CD4-positive, alpha-beta T cell (primary cell): ENCODE measurements around the gene PRRT4. TPM values are rescaled to one million over a fixed set of nuclear protein-coding genes. Genes with fewer than 3 reads are reported as not detected.

Source experiments
- ATAC-seq: fragments of 200-7000 bp; cut with Tn5 transposase; one replicate; pipeline ENCODE4 v1.10.0; 2022; ENCODE audit warnings: mild to moderate bottlenecking; ENCODE audit not compliant: poor library complexity
- CTCF ChIA-PET: fragments of 350-600 bp; sonication (Branson Sonifier 250); formaldehyde crosslinking; loops from one replicate; lab custom pipeline; 2021; ENCODE audit warnings: antibody characterized with exemption, inconsistent platforms; lab: Charles Lee
- POLR2A ChIA-PET: fragments of 350-600 bp; sonication (Branson Sonifier 250); formaldehyde crosslinking; loops from one replicate; lab custom pipeline; 2021; ENCODE audit warnings: antibody characterized with exemption, inconsistent platforms; lab: Charles Lee
- DNase-seq, 14 experiments: peaks; one replicate each; pipeline ENCODE4 v3.0.0-alpha.2; 2013 to 2020; ENCODE audit warnings: mixed read lengths in 2 of 14
- H3K27ac ChIP-seq, 2 donors: one replicate each; pipeline versions ENCODE4 v1.5.1 to v1.7.0; 2013; ENCODE audit warnings: low read length in 2 of 2, low read depth in 1 of 2, mild to moderate bottlenecking in 1 of 2
- H3K27me3 ChIP-seq, 2 experiments: 1 replicate in 1 of 2; 2 replicates in 1 of 2; pipeline versions ENCODE4 v1.6.1 to v1.7.0; 2013; ENCODE audit warnings: low read length in 2 of 2, control low read depth in 1 of 2, mild to moderate bottlenecking in 1 of 2, moderate library complexity in 1 of 2; ENCODE audit not compliant: insufficient read depth in 2 of 2, control insufficient read depth in 1 of 2
- H3K36me3 ChIP-seq: one replicate; pipeline ENCODE4 v1.6.1; 2013; ENCODE audit warnings: low read length, control low read depth; ENCODE audit not compliant: insufficient read depth
- H3K4me1 ChIP-seq: one replicate; pipeline ENCODE4 v1.6.1; 2013; ENCODE audit warnings: low read length, control low read depth; ENCODE audit not compliant: insufficient read depth
- H3K4me3 ChIP-seq: one replicate; pipeline ENCODE4 v1.5.1; 2013; ENCODE audit warnings: mild to moderate bottlenecking, low read length, moderate library complexity
- H3K9me3 ChIP-seq, 2 experiments: 1 replicate in 1 of 2; 2 replicates in 1 of 2; pipeline versions ENCODE4 v1.6.1 to v1.7.0; 2013; ENCODE audit warnings: low read length in 2 of 2, mild to moderate bottlenecking in 2 of 2, control low read depth in 1 of 2, moderate library complexity in 1 of 2; ENCODE audit not compliant: control insufficient read depth in 1 of 2, insufficient read depth in 1 of 2
- H3K27ac Mint-ChIP-seq: one replicate; pipeline ENCODE4 v1.8.0; 2020; ENCODE audit warnings: mixed read lengths
- H3K27me3 Mint-ChIP-seq: one replicate; pipeline ENCODE4 v1.8.0; 2021; ENCODE audit warnings: mixed read lengths
- H3K36me3 Mint-ChIP-seq: one replicate; pipeline ENCODE4 v1.8.0; 2021; ENCODE audit warnings: low read depth, mixed read lengths
- H3K4me1 Mint-ChIP-seq: one replicate; pipeline ENCODE4 v1.8.0; 2021; ENCODE audit warnings: low read depth, mixed read lengths
- H3K4me3 Mint-ChIP-seq: one replicate; pipeline ENCODE4 v1.8.0; 2020; ENCODE audit warnings: mild to moderate bottlenecking, mixed read lengths
- H3K9me3 Mint-ChIP-seq: one replicate; pipeline ENCODE4 v1.8.0; 2020; ENCODE audit warnings: mixed read lengths
- intact Hi-C, 2 experiments: fragments of 100-400 bp; cut with DNase I in 1 of 2; cut with micrococcal nuclease in 1 of 2; formaldehyde crosslinking; loops; one replicate each; pipeline versions ENCODE4 v1.15.1 to v1.9.0; 2023 to 2025; cut with DNase I, micrococcal nuclease
- total RNA-seq, 174 experiments: library from RNA in 2 of 174; stranded (reverse) in 2 of 174; gene quantifications; one replicate each; pipeline ENCODE4 v1.2.3 and lab custom pipeline; 2021 to 2026
- TF ChIP-seq, protein P1 (sequence below): fragments of 200-600 bp; IDR thresholded peaks from one replicate; pipeline ENCODE4 v1.8.0; 2022; ENCODE audit warnings: antibody characterized with exemption, mild to moderate bottlenecking

The PRRT4 gene
- total RNA-seq, 2 experiments from 2014 or later = 0.47 to 0.63 TPM

DNA sequence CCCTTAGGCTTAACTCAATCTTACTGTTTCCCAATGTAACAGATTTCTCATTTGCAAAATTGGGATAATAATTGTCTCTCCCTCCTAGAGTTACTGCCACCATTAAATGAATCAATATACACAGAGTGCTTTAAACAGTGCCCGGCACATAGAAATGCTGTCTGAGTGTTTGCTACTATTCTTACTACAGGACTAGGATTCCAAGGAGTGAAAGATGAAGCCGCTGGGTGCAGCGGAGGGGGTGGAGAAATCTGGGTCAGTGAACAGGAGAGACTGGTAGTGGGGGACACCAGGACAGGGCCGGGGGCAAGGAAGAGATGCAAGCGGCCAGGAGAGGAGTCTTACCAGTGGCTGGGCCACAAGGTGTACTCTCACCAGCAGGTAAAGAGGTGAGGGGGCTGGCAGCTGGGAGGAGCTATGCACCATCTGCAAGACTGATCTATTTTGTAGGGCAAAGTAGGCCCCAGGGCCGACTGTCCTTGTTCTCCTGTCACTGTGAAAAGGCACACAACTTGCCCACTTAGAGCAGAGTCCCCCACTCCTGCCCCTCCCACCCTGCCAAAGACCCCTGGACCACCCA is 18.5 kb upstream of the PRRT4 start:
- Histone ChIP-seq H3K4me3 (no peak overlapping the region), H3K4me1 (peaks cover 5% of the 10 kb centered on the region), H3K27ac (no peak overlapping the region), H3K36me3 (no peaks in the 10 kb centered on the region), H3K27me3 (no peaks in the 10 kb centered on the region), H3K9me3 (no peaks in the 10 kb centered on the region)
- ChIA-PET POLR2A (no interaction called here), CTCF (no interaction called here)
- intact Hi-C loops = loop anchor here in 1 of 2 experiments (5.0 kb wide), 1 partner anchor 722 kb away; no protein-coding TSS in a partner anchor
- no peaks in the 10 kb centered on the region for H3K27me3 Mint-ChIP-seq
- H3K36me3 Mint-ChIP-seq = no peaks in the 10 kb centered on the region
- ATAC-seq = no peak
- H3K4me1 Mint-ChIP-seq = no peaks in the 10 kb centered on the region
- peak in 1 of 14 experiments; percentile 1 for DNase-seq
- H3K9me3 Mint-ChIP-seq = no peaks in the 10 kb centered on the region
- no peak overlapping the region for H3K27ac Mint-ChIP-seq
- TF ChIP-seq, protein P1, sequence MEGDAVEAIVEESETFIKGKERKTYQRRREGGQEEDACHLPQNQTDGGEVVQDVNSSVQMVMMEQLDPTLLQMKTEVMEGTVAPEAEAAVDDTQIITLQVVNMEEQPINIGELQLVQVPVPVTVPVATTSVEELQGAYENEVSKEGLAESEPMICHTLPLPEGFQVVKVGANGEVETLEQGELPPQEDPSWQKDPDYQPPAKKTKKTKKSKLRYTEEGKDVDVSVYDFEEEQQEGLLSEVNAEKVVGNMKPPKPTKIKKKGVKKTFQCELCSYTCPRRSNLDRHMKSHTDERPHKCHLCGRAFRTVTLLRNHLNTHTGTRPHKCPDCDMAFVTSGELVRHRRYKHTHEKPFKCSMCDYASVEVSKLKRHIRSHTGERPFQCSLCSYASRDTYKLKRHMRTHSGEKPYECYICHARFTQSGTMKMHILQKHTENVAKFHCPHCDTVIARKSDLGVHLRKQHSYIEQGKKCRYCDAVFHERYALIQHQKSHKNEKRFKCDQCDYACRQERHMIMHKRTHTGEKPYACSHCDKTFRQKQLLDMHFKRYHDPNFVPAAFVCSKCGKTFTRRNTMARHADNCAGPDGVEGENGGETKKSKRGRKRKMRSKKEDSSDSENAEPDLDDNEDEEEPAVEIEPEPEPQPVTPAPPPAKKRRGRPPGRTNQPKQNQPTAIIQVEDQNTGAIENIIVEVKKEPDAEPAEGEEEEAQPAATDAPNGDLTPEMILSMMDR = no peak
- no peak overlapping the region for H3K4me3 Mint-ChIP-seq

DNA sequence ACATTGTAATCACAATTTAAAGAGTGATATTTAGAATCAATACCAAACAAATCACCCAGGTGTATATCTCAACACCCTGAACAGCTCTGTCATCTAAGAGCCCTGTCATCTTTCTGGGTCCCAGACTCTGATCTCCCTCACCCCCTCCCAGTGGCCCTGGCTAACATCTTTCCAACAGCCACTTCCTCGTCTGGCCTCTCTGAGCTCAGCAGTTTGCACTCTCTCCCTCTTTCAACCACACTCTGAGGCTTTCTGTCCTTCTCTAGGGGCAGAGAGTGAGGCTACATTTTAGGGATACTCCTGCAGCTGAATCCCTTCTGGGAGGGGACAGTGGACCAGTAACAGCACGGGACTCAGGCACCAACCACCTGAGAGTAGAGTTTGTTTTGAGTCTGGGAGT is 17.1 kb upstream of the PRRT4 start:
- Mint-ChIP-seq H3K9me3 (no peaks in the 10 kb centered on the region), H3K36me3 (no peaks in the 10 kb centered on the region), H3K27me3 (peaks cover 5% of the 10 kb centered on the region), H3K27ac (no peak overlapping the region), H3K4me1 (no peaks in the 10 kb centered on the region), H3K4me3 (no peak overlapping the region)
- no peak for ATAC-seq
- DNase-seq = no peak
- no peaks in the 10 kb centered on the region for H3K9me3 ChIP-seq
- ChIA-PET CTCF (interaction anchor here (0.7 kb wide), 1 partner anchor 180 kb away, joined by 3 read pairs; no protein-coding TSS in a partner anchor), POLR2A (no interaction called here)
- H3K27me3 ChIP-seq = no peaks in the 10 kb centered on the region
- H3K4me1 ChIP-seq = peaks cover 5% of the 10 kb centered on the region
- H3K36me3 ChIP-seq = no peaks in the 10 kb centered on the region
- H3K27ac ChIP-seq = no peak overlapping the region
- intact Hi-C loops = no loop called here
- H3K4me3 ChIP-seq = no peak overlapping the region
- TF ChIP-seq, protein P1 = no peak

DNA sequence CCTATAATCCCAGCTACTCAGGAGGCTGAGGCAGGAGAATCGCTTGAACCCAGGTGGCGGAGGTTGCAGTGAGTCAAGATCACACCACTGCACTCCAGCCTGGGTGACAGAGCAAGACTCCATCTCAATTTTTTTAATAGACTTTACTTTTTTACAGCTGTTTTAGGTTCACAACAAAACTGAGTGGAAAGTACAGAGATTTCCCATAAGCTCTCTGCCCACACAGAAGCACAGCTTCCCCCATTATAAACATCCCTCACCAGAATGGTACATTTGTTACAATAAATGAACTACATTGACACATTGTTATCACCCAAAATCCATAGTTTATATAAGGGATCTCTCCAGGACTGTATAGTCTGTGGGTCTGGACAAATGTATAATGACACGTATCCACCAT is 14.6 kb upstream of the PRRT4 start:
- no peak overlapping the region for H3K27ac ChIP-seq
- ChIA-PET CTCF (interaction anchor here (0.9 to 1.5 kb wide), 2 partner anchors 12 to 29 kb away, joined by 3 to 4 read pairs; no protein-coding TSS in a partner anchor), POLR2A (interaction anchor here (0.6 to 1.3 kb wide), 2 partner anchors 11 to 98 kb away, joined by 3 read pairs; no protein-coding TSS in a partner anchor)
- no peaks in the 10 kb centered on the region for H3K9me3 ChIP-seq
- H3K27ac Mint-ChIP-seq = no peak overlapping the region
- peaks cover 1% of the 10 kb centered on the region for H3K4me1 ChIP-seq
- H3K4me1 Mint-ChIP-seq = no peaks in the 10 kb centered on the region
- intact Hi-C loops = no loop called here
- DNase-seq (no peak), ATAC-seq (no peak)
- H3K4me3 Mint-ChIP-seq = no peak overlapping the region
- H3K27me3 ChIP-seq = no peaks in the 10 kb centered on the region
- peaks cover 5% of the 10 kb centered on the region for H3K27me3 Mint-ChIP-seq
- no peaks in the 10 kb centered on the region for H3K9me3 Mint-ChIP-seq
- TF ChIP-seq, protein P1 = no peak
- H3K4me3 ChIP-seq = no peak overlapping the region
- no peaks in the 10 kb centered on the region for H3K36me3 Mint-ChIP-seq
- no peaks in the 10 kb centered on the region for H3K36me3 ChIP-seq
